OCI-LY3 (cell line): ENCODE data around the gene NFATC4.

Experiments
- H2AFZ ChIP-seq: fragments of 200-600, 300-600 bp; shearing (Covaris generic); 2 replicates; pipeline ENCODE4 v1.6.0; 2014; ENCODE audit warnings: antibody characterized with exemption, low read depth, low read length
- H3K27ac ChIP-seq: fragments of 200-600, 300-600 bp; sonication (generic); 2 replicates; pipeline ENCODE4 v1.5.1; 2014; ENCODE audit warnings: mild to moderate bottlenecking, low read length, moderate library complexity, mixed read lengths
- H3K27me3 ChIP-seq: fragments of 200-600, 300-600 bp; sonication (generic); 2 replicates; pipeline ENCODE4 v1.6.1; 2014; ENCODE audit warnings: low read depth, low read length, mixed read lengths
- H3K36me3 ChIP-seq: fragments of 200-600, 300-600 bp; sonication (generic); replicated peaks from 2 replicates; pipeline ENCODE3; 2014; ENCODE audit warnings: low read depth, low read length, mixed read lengths
- H3K4me1 ChIP-seq: fragments of 300-600, 200-600 bp; sonication (generic); 2 replicates; pipeline ENCODE4 v1.6.1; 2014; ENCODE audit warnings: low read length, mixed read lengths
- H3K4me2 ChIP-seq: fragments of 200-600, 300-600 bp; sonication (generic); 2 replicates; pipeline ENCODE4 v1.6.1; 2014; ENCODE audit warnings: low read length, mixed read lengths
- H3K4me3 ChIP-seq: fragments of 300-600, 200-600 bp; sonication (generic); 2 replicates; pipeline ENCODE4 v1.5.1; 2014; ENCODE audit warnings: antibody characterized with exemption, mild to moderate bottlenecking, low read length, moderate library complexity
- H3K79me2 ChIP-seq: fragments of 300-600, 200-600 bp; shearing (Covaris generic); 2 replicates; pipeline ENCODE4 v1.6.1; 2014; ENCODE audit warnings: mild to moderate bottlenecking, low read length, mixed read lengths
- H3K9ac ChIP-seq: fragments of 300-600, 200-600 bp; shearing (Covaris generic); 2 replicates; pipeline ENCODE4 v1.6.0; 2014; ENCODE audit warnings: mild to moderate bottlenecking, low read length, moderate library complexity
- H3K9me3 ChIP-seq: fragments of 200-600, 300-600 bp; shearing (Covaris generic); 2 replicates; pipeline ENCODE4 v1.6.1; 2014; ENCODE audit warnings: low read length, mixed read lengths; ENCODE audit not compliant: insufficient read depth
- H4K20me1 ChIP-seq: fragments of 200-600, 300-600 bp; sonication (generic); 2 replicates; pipeline ENCODE4 v1.6.1; 2016; ENCODE audit warnings: low read length, mixed read lengths; ENCODE audit not compliant: insufficient read depth
- EZH2phosphoT487 ChIP-seq: fragments of 200-600 bp; shearing (Covaris generic); IDR thresholded peaks from 2 replicates; pipeline ENCODE4 v1.6.1; 2018; ENCODE audit warnings: antibody characterized with exemption, mixed run types, low read depth
- TF ChIP-seq, protein P1 (sequence below): fragments of 200-600, 300-600 bp; sonication (generic); IDR thresholded peaks from 2 replicates; pipeline ENCODE4 v1.5.1; 2014; ENCODE audit warnings: antibody characterized with exemption, low read length, low read depth

NFATC4 gene

GRCh38 chr14:24339284-24340151, 28.5 kb upstream of the NFATC4 start, which contains the start of gene RIPK3:
TSS of gene RIPK3 (minus strand) at chr14:24339991. CDS start at chr14:24339826, 165 bp downstream.
- Histone ChIP-seq H4K20me1 (no peaks in the 10 kb centered on the region), H3K9me3 (no peaks in the 10 kb centered on the region), H3K36me3 (no peaks in the 10 kb centered on the region), H3K4me1 (peaks cover 11% of the 10 kb centered on the region; the same call in 1 of the 2 replicates), H3K4me3 (peak within 1 kb of the TSS; percentile 79), H3K27ac (no peak within 1 kb of the TSS), H2AFZ (peak within 1 kb of the TSS; percentile 61; the same call in 1 of the 2 replicates), H3K27me3 (peaks cover 13% of the 10 kb centered on the region), H3K79me2 (no peaks in the 10 kb centered on the region), H3K9ac (peak within 1 kb of the TSS; percentile 56), H3K4me2 (peak within 1 kb of the TSS; percentile 79)
- TF ChIP-seq, protein P1, sequence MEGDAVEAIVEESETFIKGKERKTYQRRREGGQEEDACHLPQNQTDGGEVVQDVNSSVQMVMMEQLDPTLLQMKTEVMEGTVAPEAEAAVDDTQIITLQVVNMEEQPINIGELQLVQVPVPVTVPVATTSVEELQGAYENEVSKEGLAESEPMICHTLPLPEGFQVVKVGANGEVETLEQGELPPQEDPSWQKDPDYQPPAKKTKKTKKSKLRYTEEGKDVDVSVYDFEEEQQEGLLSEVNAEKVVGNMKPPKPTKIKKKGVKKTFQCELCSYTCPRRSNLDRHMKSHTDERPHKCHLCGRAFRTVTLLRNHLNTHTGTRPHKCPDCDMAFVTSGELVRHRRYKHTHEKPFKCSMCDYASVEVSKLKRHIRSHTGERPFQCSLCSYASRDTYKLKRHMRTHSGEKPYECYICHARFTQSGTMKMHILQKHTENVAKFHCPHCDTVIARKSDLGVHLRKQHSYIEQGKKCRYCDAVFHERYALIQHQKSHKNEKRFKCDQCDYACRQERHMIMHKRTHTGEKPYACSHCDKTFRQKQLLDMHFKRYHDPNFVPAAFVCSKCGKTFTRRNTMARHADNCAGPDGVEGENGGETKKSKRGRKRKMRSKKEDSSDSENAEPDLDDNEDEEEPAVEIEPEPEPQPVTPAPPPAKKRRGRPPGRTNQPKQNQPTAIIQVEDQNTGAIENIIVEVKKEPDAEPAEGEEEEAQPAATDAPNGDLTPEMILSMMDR = no peak
- no peak for TF ChIP-seq EZH2phosphoT487

DNA sequence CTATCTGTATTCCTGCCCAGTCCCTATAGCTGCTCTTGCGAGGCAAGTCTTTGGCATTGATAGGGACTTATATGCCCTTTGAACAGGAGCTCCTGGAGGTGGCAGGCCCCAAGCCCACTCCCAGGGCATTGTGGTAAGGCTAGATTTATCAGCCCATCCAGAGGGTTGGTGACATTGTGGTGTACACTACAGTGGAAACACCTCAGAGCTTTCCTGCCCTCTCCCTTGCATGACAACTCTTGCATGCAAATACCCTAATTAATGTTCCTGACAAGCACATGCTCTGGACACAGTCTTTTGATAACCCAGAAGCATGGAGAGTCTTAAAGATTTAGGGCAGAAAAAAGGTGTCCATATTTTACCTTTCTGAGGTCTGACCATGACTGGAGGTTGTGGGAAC, 27.4 kb upstream of the NFATC4 start:
- Histone ChIP-seq H3K9me3 (no peaks in the 10 kb centered on the region), H3K27ac (no peak overlapping the region), H3K9ac (no peak overlapping the region), H4K20me1 (no peaks in the 10 kb centered on the region), H2AFZ (no peak overlapping the region), H3K4me3 (no peak overlapping the region), H3K36me3 (no peaks in the 10 kb centered on the region), H3K4me2 (no peak overlapping the region), H3K4me1 (peaks cover 11% of the 10 kb centered on the region; the same call in 1 of the 2 replicates), H3K79me2 (no peaks in the 10 kb centered on the region), H3K27me3 (peaks cover 5% of the 10 kb centered on the region; the same call in 1 of the 2 replicates)
- TF ChIP-seq EZH2phosphoT487 = no peak
- TF ChIP-seq, protein P1 = no peak

DNA sequence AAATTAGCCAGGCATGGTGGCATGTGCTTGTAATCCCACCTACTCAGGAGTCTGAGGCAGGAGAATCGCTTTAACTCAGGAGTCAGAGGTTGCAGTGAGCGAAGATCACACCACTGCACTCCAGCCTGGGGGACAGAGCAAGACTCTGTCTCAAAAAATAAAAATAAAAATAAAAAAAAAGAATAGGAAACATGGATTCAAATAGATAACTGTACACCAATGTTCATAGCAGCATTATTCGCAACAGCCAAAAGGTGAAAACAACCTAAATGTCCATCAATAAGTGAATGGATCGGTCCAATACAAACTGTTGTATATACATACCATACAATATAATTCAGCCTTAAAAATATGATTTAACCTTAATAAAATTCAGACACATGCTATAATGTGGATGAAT, 25.1 kb upstream of the NFATC4 start:
- H3K4me3 ChIP-seq = no peak overlapping the region
- H2AFZ ChIP-seq = no peak overlapping the region
- H3K9me3 ChIP-seq = no peaks in the 10 kb centered on the region
- H3K27ac ChIP-seq = no peak overlapping the region
- peaks cover 11% of the 10 kb centered on the region; the same call in 1 of the 2 replicates for H3K4me1 ChIP-seq
- no peak overlapping the region for H3K4me2 ChIP-seq
- H3K9ac ChIP-seq = no peak overlapping the region
- no peaks in the 10 kb centered on the region for H3K36me3 ChIP-seq
- H3K79me2 ChIP-seq = no peaks in the 10 kb centered on the region
- TF ChIP-seq EZH2phosphoT487 = no peak
- TF ChIP-seq, protein P1 = no peak
- H3K27me3 ChIP-seq = 0 out of 2 replicates have a peak, but pooled peaks cover 5% of the 10 kb centered on the region
- no peaks in the 10 kb centered on the region for H4K20me1 ChIP-seq
